Adrenal gland (tissue), 12 donors: ENCODE results near the gene TSPAN5. TPM values are rescaled to one million over a fixed set of nuclear protein-coding genes. Genes with fewer than 3 reads are reported as not detected.

ENCODE experiments used
- DNase-seq, 7 donors: peaks; one replicate each; pipeline ENCODE4 v3.0.0-alpha.2; 2019 to 2020
- H3K27ac ChIP-seq, 5 donors: fragments of 200-600 bp; sonication (generic) in 4 of 5; 1 replicate in 3 of 5; 2 replicates in 2 of 5; pipeline versions ENCODE4 v1.5.1 to v1.8.0; 2016 to 2020; ENCODE audit warnings: mild to moderate bottlenecking in 1 of 5
- H3K27me3 ChIP-seq: fragments of 200-600 bp; 2 replicates; pipeline ENCODE4 v1.8.0; 2021
- H3K36me3 ChIP-seq, 2 donors: fragments of 200-600 bp; replicated peaks in 1 of 2; 1 replicate in 1 of 2; 2 replicates in 1 of 2; pipeline versions ENCODE4 v1.5.1 to v1.8.0; 2018 to 2022
- H3K4me1 ChIP-seq, 2 donors: fragments of 200-600 bp; replicated peaks in 1 of 2; 1 replicate in 1 of 2; 2 replicates in 1 of 2; pipeline versions ENCODE4 v1.5.1 to v1.8.0; 2018 to 2021
- H3K4me3 ChIP-seq, 4 donors: fragments of 200-600 bp; sonication (generic) in 3 of 4; one replicate each; pipeline ENCODE4 v1.5.1; 2016 to 2018
- H3K9me3 ChIP-seq, 3 donors: fragments of 200-600 bp; sonication (generic) in 1 of 3; replicated peaks in 1 of 3; 1 replicate in 2 of 3; 2 replicates in 1 of 3; pipeline versions ENCODE4 v1.5.1 to v1.8.0; 2016 to 2021
- POLR2A ChIP-seq, 2 donors: fragments of 450-650 bp; IDR thresholded peaks; one replicate each; pipeline ENCODE4 v1.6.1; 2017; ENCODE audit warnings: antibody characterized with exemption in 2 of 2, mild to moderate bottlenecking in 2 of 2, moderate library complexity in 1 of 2
- WGBS, 4 donors: extraction: QIAGEN DNeasy Blood & Tissue Kit in 2 of 4; methylation state at CpG; one replicate each; pipeline versions ENCODE4 v1.1.5 to v1.1.7; 2013 to 2017; 5-methylcytosine and 5-hydroxymethylcytosine counted together
- intact Hi-C, 2 donors: fragments of 100-400 bp; cut with DNase I; formaldehyde crosslinking; loops; one replicate each; pipeline versions ENCODE4 v1.14.1 to v1.15.0; 2022 to 2023
- polyA plus RNA-seq, 3 donors: library from polyadenylated mRNA; stranded (reverse); fragments of 200-250 nt in 2 of 3; fragments of 350-450 nt in 1 of 3; fragmentation: Illumina TruSeq in 1 of 3; extraction: RNeasy Lipid Tissue Mini Kit (QIAGEN cat#74804) in 1 of 3; gene quantifications; one replicate each; pipeline ENCODE4 v1.2.3, GENCODE V29; 2013 to 2014
- total RNA-seq, 9 donors: library from RNA; depleted of rRNA in 4 of 9; stranded (reverse); fragments of >200 nt in 4 of 9; fragments of 120-200 nt in 1 of 9; fragmentation: NEBNext Ultra II Directional in 1 of 9; extraction: Animal tissue kit (Norgen Biotek cat#: 25700) in 1 of 9; gene quantifications; one replicate each; pipeline versions ENCODE4 v1.1.0 to v1.2.4, GENCODE V29; 2013 to 2023
- TF ChIP-seq, protein P1 (sequence below), 6 experiments: fragments of 450-650 bp in 4 of 6; fragments of 200-600 bp in 2 of 6; sonication (generic) in 1 of 6; IDR thresholded peaks; 1 replicate in 5 of 6; 2 replicates in 1 of 6; pipeline versions ENCODE4 v1.5.1 to v1.8.0; 2016 to 2021; ENCODE audit warnings: antibody characterized with exemption in 6 of 6, mild to moderate bottlenecking in 2 of 6, moderate library complexity in 1 of 6
- donor health status: healthy with polysubstance abuse.
- donor health status: Bipolar disorder and iron deficiency.
- donor health status: DM: yes; HTN: yes; CAD: no.
- donor health status: DM: no; HTN: no; CAD: no.
- donor health status: DM: no; HTN: no; CAD: no.
- donor health status: DM: yes; HTN: yes; CAD: no.

The TSPAN5 gene
- total and polyA plus RNA-seq, 12 donors: 1.4 to 23.8 (median 2.7) TPM

DNA sequence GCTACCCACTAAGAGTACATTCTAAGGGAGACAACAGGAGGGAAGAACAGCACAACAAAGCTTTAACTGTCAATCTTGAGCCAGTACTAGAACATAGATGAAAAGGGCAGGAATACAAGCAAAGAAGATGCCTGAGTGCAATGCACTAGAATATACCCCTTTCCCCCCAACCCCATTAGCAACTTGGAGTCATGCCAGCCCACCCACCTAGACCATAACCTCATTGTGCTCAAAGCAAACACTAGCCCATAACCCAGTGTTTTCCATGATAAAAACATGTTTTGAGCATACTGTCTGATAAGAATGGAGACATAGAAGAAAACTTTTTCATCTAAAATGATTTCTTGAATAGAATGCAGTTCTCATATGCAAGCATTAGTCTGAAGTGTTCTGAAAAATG, 214.0 kb downstream of the TSPAN5 start:
- no peak for DNase-seq
- H3K27ac ChIP-seq: no peak overlapping the region
- no peaks in the 10 kb centered on the region for H3K36me3 ChIP-seq
- no peak overlapping the region for H3K4me3 ChIP-seq
- H3K27me3 ChIP-seq: no peaks in the 10 kb centered on the region
- no peaks in the 10 kb centered on the region for H3K9me3 ChIP-seq
- TF ChIP-seq, protein P1, sequence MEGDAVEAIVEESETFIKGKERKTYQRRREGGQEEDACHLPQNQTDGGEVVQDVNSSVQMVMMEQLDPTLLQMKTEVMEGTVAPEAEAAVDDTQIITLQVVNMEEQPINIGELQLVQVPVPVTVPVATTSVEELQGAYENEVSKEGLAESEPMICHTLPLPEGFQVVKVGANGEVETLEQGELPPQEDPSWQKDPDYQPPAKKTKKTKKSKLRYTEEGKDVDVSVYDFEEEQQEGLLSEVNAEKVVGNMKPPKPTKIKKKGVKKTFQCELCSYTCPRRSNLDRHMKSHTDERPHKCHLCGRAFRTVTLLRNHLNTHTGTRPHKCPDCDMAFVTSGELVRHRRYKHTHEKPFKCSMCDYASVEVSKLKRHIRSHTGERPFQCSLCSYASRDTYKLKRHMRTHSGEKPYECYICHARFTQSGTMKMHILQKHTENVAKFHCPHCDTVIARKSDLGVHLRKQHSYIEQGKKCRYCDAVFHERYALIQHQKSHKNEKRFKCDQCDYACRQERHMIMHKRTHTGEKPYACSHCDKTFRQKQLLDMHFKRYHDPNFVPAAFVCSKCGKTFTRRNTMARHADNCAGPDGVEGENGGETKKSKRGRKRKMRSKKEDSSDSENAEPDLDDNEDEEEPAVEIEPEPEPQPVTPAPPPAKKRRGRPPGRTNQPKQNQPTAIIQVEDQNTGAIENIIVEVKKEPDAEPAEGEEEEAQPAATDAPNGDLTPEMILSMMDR (IDR thresholded peaks at IDR 0.05): no peak
- TF ChIP-seq POLR2A (IDR thresholded peaks at IDR 0.05): no peak
- intact Hi-C loops: no loop called here
- peaks cover 5 to 6% of the 10 kb centered on the region in 2 donors for H3K4me1 ChIP-seq

DNA sequence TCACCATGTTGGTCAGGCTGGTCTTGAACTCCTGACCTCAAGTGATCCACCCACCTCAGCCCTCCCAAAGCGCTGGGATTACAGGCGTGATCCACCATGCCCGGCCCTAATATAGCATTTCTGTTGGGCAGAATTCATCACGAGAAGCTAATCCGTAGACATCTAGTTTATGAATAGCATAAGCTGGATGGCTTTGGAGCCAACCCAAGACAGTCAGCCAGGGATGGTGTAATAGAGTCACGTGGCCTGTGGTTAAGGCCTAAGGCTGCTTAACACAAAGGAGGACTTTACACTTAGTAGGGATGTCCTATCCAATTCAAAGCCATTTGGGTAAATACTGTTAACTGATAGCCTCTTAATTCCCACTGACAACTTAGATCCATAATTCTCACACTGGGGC, 223.6 kb downstream of the TSPAN5 start:
- no peaks in the 10 kb centered on the region for H3K9me3 ChIP-seq
- 90 to 100% (median 96%) methylated on average over 6 of the region's 6 CpGs for WGBS, 4 donors

DNA sequence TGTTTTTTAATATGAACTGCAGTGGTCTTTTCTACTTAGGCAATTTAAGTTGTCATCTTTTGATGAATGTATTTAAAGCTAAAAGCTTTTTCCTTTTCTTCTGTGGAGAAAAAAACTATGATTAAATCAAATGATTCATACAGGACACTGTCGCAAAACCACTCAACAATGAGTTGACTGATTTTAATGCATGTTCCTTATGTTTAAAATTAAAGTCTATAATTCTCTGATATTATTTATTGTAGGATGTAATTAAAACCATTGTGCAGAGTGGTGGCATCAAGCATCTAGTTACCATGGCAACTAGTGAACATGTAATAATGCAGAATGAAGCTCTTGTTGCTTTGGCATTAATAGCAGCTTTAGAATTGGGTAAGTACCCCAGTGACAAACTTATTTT, 224.7 kb downstream of the TSPAN5 start:
- no peaks in the 10 kb centered on the region for H3K27me3 ChIP-seq
- TF ChIP-seq, protein P1 (IDR thresholded peaks at IDR 0.05): no peak
- no peak for TF ChIP-seq POLR2A (IDR thresholded peaks at IDR 0.05)
- DNase-seq: no peak
- H3K4me3 ChIP-seq: no peak overlapping the region
- peaks cover 0 to 3% of the 10 kb centered on the region in 2 donors for H3K36me3 ChIP-seq
- no peak overlapping the region for H3K27ac ChIP-seq
- no peaks in the 10 kb centered on the region for H3K9me3 ChIP-seq
- no peaks in the 10 kb centered on the region for H3K4me1 ChIP-seq
- 79 to 87% (median 81%) methylated on average over 1 of the region's 1 CpG for WGBS, 4 donors
- intact Hi-C loops: no loop called here

More for the DNA sequence above, 223.6 kb downstream of the TSPAN5 start:
- DNase-seq: no peak
- TF ChIP-seq, protein P1 (IDR thresholded peaks at IDR 0.05): no peak
- no peak for TF ChIP-seq POLR2A (IDR thresholded peaks at IDR 0.05)
- no peaks in the 10 kb centered on the region for H3K4me1 ChIP-seq
- H3K36me3 ChIP-seq: peaks cover 0 to 3% of the 10 kb centered on the region in 2 donors
- no peaks in the 10 kb centered on the region for H3K27me3 ChIP-seq
- H3K4me3 ChIP-seq: no peak overlapping the region
- no peak overlapping the region for H3K27ac ChIP-seq
- intact Hi-C loops: no loop called here

DNA sequence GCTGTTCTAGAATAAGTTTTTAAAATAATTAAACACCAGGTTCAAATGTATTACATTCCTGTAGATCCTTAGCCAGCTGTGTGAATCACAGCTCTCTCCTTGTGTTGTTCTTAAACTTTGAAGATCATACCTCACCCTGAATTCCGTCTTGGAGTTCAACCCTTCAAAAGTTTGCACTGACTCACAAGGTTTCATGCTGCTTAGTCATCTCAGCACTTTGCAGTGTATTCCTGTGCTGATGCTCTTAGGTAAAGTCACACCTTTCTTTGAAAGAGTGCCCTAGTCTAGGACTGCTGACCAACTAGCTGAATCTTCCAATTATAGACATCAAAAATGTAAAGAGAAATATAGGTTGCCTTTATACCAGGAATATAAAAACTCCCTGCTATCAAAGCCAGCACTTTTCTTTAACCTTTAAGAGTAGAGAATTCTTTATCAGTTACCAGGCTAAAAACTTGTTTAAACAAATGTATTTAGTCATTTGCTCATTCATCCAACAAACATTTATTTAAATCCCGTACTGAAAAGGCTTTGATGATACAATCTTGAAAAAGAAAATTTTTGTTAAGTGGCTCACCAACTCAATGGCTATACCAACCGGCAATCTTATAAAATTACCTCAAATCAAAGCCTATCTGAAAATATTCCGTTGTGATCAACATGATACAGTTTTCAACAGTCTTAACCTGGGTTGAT, 227.6 kb downstream of the TSPAN5 start:
- Histone ChIP-seq H3K36me3 (no peaks in the 10 kb centered on the region), H3K9me3 (no peaks in the 10 kb centered on the region), H3K27me3 (no peaks in the 10 kb centered on the region), H3K27ac (no peak overlapping the region), H3K4me1 (no peaks in the 10 kb centered on the region), H3K4me3 (no peak overlapping the region)
- TF ChIP-seq POLR2A (IDR thresholded peaks at IDR 0.05): no peak
- TF ChIP-seq, protein P1 (IDR thresholded peaks at IDR 0.05): no peak
- intact Hi-C loops: no loop called here
- 78 to 85% (median 79%) methylated on average over 4 of the region's 4 CpGs for WGBS, 4 donors
- DNase-seq: no peak
